Stimulated activated CD4-positive, alpha-beta T cell treated with anti-CD3 and anti-CD28 coated beads, Interleukin-1b, Interleukin-23, amount 100 ng/mL, for 1 hour (primary cell): ENCODE results near the gene RNPEPL1.

Experiments used
- DNase-seq, 2 donors: peaks; one replicate each; pipeline ENCODE4 v3.0.0-alpha.2; 2020; ENCODE audit warnings: low read depth in 2 of 2

RNPEPL1 gene

DNA sequence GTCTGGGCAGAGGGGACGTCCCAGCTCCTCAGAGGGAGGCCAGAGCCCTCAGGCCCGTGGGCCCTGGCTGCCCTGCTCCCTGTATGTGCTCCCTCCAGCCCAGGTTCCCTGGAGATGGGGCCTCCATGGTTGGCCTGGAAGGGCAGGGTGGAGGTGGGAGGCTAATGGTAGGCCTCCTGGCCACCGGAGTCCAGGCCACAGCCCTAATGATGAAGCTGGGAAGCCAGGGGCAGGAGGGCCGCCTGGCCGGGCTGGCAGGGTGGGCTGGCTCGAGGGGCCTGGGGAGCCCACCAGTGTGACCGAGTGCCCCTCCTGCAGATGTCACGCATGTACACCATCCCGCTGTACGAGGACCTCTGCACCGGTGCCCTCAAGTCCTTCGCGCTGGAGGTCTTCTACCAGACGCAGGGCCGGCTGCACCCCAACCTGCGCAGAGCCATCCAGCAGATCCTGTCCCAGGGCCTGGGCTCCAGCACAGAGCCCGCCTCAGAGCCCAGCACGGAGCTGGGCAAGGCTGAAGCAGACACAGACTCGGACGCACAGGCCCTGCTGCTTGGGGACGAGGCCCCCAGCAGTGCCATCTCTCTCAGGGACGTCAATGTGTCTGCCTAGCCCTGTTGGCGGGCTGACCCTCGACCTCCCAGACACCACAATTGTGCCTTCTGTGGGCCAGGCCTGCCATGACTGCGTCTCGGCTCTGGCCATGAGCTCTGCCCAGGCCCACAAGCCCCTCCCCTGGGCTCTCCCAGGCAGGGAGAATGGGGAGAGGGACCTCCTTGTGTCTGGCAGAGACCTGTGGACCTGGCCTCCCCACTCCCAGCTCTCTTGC lies 9.2 kb downstream of the RNPEPL1 start:
- DNase-seq = no peak

GRCh38 chr2:240578110-240578450 lies 9.8 kb downstream of the RNPEPL1 start:
- no peak for DNase-seq

- DNase-seq = no peak
Measured at GRCh38 chr2:240578488-240578887, 10.2 kb downstream of the RNPEPL1 start.

DNA sequence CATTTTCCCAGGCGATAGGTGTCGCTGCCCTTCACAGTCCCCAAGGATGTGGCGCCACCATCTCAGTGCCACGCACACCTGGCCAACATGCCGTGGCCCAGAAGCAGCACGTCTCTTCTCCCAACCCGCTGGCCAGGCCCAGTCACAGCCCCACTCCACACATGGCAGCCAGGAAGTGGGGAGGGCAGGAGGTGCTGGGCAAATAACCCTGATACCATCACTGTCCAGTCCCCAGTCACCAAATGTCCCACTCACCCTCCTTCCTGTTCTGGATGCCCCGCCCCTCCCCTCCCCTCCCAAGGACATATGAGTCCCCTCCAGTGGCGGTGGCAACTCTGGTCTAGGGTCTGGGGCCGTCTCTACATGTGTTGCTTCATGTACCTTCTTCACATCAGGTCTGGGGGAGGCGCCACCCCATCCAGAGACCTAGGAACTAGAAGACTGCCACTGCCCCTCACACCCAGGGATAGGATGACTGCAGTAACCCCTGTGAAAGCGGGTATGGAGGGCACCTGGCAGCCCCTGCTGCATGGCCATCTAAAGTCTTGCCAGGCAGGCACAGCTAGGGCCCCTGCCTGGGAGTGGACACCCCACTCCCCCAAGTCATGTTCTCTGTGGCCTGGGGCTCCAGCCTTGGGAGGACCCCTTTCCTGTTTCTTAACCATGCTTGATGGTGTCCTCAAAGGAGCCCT lies 10.9 kb downstream of the RNPEPL1 start:
- no peak for DNase-seq

DNA sequence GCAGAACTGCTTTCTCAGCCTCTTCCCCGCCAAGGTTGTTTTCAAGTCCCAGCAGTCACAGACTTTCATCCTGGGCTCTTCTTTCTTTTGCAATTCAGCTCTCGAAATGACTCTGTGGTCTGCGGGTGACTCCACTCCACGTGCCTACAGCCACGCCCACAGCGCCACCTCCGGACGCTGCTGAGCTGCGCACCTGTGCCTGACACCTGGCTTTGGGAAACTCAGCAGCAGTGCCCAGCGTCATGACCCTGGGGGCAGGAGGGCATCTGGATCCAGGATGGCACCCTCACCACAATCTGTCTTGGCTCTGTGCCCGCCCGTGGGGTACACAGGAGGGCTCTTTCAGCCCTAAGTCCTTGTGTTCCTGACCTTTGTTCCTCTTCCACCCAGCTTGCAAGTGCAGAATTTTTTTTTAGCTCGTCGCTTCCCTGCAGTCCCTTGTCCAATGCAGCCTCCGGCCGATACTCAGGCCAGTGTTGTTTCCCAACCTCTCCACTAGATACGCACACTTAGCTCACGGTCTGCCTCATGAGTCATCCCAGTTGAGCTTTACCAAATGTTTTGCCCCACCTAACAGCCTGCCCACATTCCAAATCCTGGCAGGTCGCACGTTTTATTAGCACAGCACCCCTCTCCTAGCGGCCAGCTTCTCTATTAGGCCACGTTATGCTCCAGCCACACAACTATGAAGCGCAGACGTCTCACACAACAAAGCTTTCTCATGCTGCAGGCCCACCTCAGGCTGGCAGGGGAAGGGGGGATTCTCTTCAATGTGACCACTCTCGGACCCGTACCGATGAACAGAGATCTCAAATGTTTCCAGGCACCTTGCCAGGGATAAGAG lies 11.7 kb downstream of the RNPEPL1 start:
- peak; percentile 48 to 53 for DNase-seq

DNA sequence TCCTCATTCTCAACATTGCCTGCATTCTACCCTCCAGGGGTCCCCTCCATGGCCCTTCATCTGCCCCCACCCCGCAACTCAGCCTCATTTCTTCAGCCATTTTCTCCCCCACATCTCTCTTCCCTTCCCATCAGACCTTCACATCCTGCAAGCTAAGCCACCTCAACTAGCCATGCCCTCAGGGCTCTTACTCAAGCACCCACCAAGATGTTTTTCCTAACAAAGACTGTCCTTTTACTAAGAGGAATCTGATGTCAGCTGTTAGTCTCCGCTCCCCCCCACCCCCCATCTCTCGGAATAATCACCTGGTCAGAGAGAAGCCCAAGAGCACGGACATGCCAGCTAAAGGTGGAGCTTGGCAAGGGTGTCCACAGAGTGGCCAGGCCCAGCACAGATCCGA lies 13.5 kb downstream of the RNPEPL1 start:
- DNase-seq = no peak

GRCh38 chr2:240582781-240583180 lies 14.5 kb downstream of the RNPEPL1 start:
- DNase-seq = no peak

- DNase-seq = no peak
Measured at GRCh38 chr2:240583774-240584173, 15.5 kb downstream of the RNPEPL1 start.

- DNase-seq = no peak
Measured at GRCh38 chr2:240584486-240585031, 16.3 kb downstream of the RNPEPL1 start.

DNA sequence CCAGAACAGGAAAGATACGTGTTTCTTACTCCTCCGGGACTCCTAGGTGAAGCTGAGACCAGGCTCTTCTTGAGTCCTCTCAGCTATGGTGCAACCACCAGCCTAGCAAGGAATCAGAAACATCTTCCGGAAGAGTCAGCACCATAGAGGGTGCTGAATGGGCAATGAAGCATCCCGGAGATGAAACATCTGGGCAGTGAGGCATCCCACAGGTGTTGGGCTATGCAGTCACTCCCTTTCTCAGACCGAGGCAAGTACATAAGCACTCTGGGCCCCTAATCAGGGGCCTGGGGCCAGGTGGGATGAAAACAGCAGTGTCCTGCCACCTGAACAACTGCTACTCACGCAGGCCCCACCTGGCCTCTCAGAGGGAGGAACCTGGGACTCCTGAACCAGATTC lies 16.8 kb downstream of the RNPEPL1 start:
- DNase-seq = no peak

DNA sequence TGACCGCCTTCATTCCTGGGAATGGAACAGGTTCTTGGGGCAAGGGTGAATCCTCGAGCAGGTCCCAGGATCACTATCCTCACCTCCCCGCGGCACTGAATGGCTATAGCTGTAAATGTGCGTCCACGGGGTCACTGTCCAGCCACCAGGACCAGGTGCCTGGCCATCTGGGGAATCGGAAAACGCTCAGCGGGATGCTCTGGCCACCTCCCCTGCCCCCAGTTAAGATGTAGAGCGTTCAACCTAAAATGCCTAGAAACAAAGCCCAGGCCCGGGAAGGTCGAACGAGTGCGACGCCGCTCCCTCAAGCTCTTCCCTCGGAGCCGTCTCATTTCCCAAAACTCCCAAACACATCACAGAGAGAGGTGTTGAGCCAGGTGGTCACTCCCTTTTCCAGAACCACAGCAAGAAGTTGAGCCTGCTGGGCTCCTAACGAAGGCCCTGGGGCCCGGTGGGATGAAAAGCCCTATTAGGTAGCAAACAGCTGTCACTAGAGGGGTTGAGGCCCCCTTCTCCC lies 17.5 kb downstream of the RNPEPL1 start:
- DNase-seq = no peak

- DNase-seq = peak; percentile 86 to 88
Measured at GRCh38 chr2:240586198-240586918, 18.1 kb downstream of the RNPEPL1 start, which contains the start of gene CAPN10. CAPN10 (plus strand) TSS chr2:240586734; CDS start chr2:240586912, 178 bp downstream.

- DNase-seq = no peak
Measured at GRCh38 chr2:240586919-240587800, 18.9 kb downstream of the RNPEPL1 start.

GRCh38 chr2:240588006-240588655 lies 19.8 kb downstream of the RNPEPL1 start:
- no peak for DNase-seq

GRCh38 chr2:240588669-240589068 lies 20.4 kb downstream of the RNPEPL1 start:
- DNase-seq = no peak

- no peak for DNase-seq
Measured at GRCh38 chr2:240589375-240589774, 21.1 kb downstream of the RNPEPL1 start.

GRCh38 chr2:240589850-240590525 lies 21.7 kb downstream of the RNPEPL1 start:
- DNase-seq = no peak

DNA sequence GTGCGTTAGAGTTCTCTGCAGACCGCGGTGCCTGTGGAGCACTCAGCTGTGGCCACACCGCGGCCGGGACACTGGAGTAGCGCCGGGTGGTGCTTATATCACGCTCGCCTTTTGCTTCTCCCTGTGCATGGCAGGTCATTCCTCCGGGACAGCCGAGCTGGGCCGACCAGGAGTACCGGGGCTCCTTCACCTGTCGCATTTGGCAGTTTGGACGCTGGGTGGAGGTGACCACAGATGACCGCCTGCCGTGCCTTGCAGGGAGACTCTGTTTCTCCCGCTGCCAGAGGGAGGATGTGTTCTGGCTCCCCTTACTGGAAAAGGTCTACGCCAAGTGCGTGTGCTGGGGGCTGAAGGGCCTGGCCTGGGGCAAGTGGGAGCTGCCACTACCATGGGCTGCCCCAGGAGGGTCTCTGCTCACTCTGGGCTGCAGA lies 22.4 kb downstream of the RNPEPL1 start:
- no peak for DNase-seq

- no peak for DNase-seq
Measured at GRCh38 chr2:240591226-240591625, 22.9 kb downstream of the RNPEPL1 start.
